Endothelial cell of umbilical vein (primary cell): ENCODE data around the gene DKK3. TPM values are rescaled to one million over a fixed set of nuclear protein-coding genes. Genes with fewer than 3 reads are reported as not detected.

Source experiments
- BruUV-seq: library from RNA; stranded (reverse); fragments of 400-500 nt; replicated peaks from 2 replicates; lab custom pipeline; 2021; lab: Mats Ljungman, UMichigan
- CTCF ChIA-PET: fragments of 300-600, 350-600 bp; sonication (Branson Sonifier 250); formaldehyde crosslinking; loops from one replicate; lab custom pipeline; 2021; ENCODE audit warnings: antibody characterized with exemption, inconsistent platforms; lab: Charles Lee
- POLR2A ChIA-PET: fragments of 300-600, 350-600 bp; sonication (Branson Sonifier 250); formaldehyde crosslinking; loops from one replicate; lab custom pipeline; 2021; ENCODE audit warnings: antibody characterized with exemption, inconsistent platforms; lab: Charles Lee
- DNase-seq: peaks from one replicate; pipeline ENCODE4 v3.0.0-alpha.2; 2011; ENCODE audit warnings: low read depth, low spot score
- FAIRE-seq: peaks from 2 replicates; lab custom pipeline; 2011; peaks lifted over from hg19 to GRCh38; lab: Jason Lieb, UNC
- H2AFZ ChIP-seq: 2 replicates; pipeline ENCODE4 v1.6.0; 2012; ENCODE audit warnings: low read depth, low read length, control low read depth, inconsistent platforms
- H3K27ac ChIP-seq: 2 replicates; pipeline ENCODE4 v1.5.1; 2011; ENCODE audit warnings: low read depth, mild to moderate bottlenecking, control low read depth, low read length, moderate library complexity; ENCODE audit not compliant: insufficient read depth
- H3K27me3 ChIP-seq, 2 experiments: 2 replicates each; pipeline versions ENCODE4 v1.6.0 to v1.6.1; 2011; ENCODE audit warnings: low read length in 2 of 2, mixed read lengths in 1 of 2; ENCODE audit not compliant: control insufficient read depth in 2 of 2, insufficient read depth in 2 of 2
- H3K36me3 ChIP-seq, 2 experiments: 2 replicates in 1 of 2; 3 replicates in 1 of 2; pipeline ENCODE4 v1.5.1; 2011; ENCODE audit warnings: low read length in 2 of 2, mild to moderate bottlenecking in 1 of 2, moderate library complexity in 1 of 2; ENCODE audit not compliant: control insufficient read depth in 2 of 2, insufficient read depth in 2 of 2; ENCODE audit errors: extremely low read depth in 1 of 2
- H3K4me1 ChIP-seq: 3 replicates; pipeline ENCODE4 v1.5.1; 2011; ENCODE audit warnings: mild to moderate bottlenecking, low read length; ENCODE audit not compliant: control insufficient read depth, insufficient read depth; ENCODE audit errors: extremely low read depth
- H3K4me2 ChIP-seq: 2 replicates; pipeline ENCODE4 v1.6.1; 2011; ENCODE audit warnings: low read length, control low read depth, mixed read lengths; ENCODE audit not compliant: insufficient read depth
- H3K4me3 ChIP-seq, 3 experiments: fragments of 200-600 bp in 1 of 3; sonication (generic), shearing (Covaris generic) in 1 of 3; replicated peaks in 1 of 3; 2 replicates each; pipeline ENCODE4 v1.5.1; 2011 to 2016; ENCODE audit warnings: control low read depth in 3 of 3, low read length in 3 of 3, mild to moderate bottlenecking in 2 of 3, inconsistent platforms in 1 of 3, low read depth in 1 of 3, moderate library complexity in 1 of 3; ENCODE audit not compliant: insufficient read depth in 1 of 3
- H3K79me2 ChIP-seq: 2 replicates; pipeline ENCODE4 v1.6.0; 2012; ENCODE audit warnings: low read length, inconsistent platforms; ENCODE audit not compliant: control insufficient read depth, insufficient read depth
- H3K9ac ChIP-seq: replicated peaks from 2 replicates; pipeline ENCODE3; 2011; ENCODE audit warnings: low read length, control low read depth; ENCODE audit not compliant: insufficient read depth; ENCODE audit errors: extremely low read depth
- H3K9me1 ChIP-seq: replicated peaks from 3 replicates; pipeline ENCODE4 v1.6.0; 2011; ENCODE audit warnings: mild to moderate bottlenecking, low read length; ENCODE audit not compliant: control insufficient read depth, insufficient read depth; ENCODE audit errors: extremely low read depth
- H3K9me3 ChIP-seq: replicated peaks from 2 replicates; pipeline ENCODE4 v1.5.1; 2012; ENCODE audit warnings: low read length, inconsistent platforms; ENCODE audit not compliant: control insufficient read depth, insufficient read depth
- H4K20me1 ChIP-seq: replicated peaks from 2 replicates; pipeline ENCODE3; 2011; ENCODE audit warnings: mild to moderate bottlenecking, low read length; ENCODE audit not compliant: control insufficient read depth, insufficient read depth; ENCODE audit errors: extremely low read depth
- CTCF ChIP-seq, 2 donors: IDR thresholded peaks; 1 replicate in 1 of 2; 2 replicates in 1 of 2; pipeline ENCODE4 v1.5.1; 2011; ENCODE audit warnings: low read length in 2 of 2, mild to moderate bottlenecking in 2 of 2, moderate library complexity in 2 of 2, control low read depth in 1 of 2, inconsistent platforms in 1 of 2, low read depth in 1 of 2; ENCODE audit not compliant: insufficient read depth in 1 of 2; ENCODE audit errors: extremely low read depth in 1 of 2
- EZH2 ChIP-seq: IDR thresholded peaks from 2 replicates; pipeline ENCODE4 v1.6.1; 2012; ENCODE audit warnings: borderline replicate concordance, low read depth, mild to moderate bottlenecking, moderate library complexity, low read length, inconsistent platforms; ENCODE audit not compliant: severe bottlenecking
- FOS ChIP-seq: IDR thresholded peaks from 2 replicates; pipeline ENCODE4 v1.6.1; 2011; ENCODE audit warnings: mild to moderate bottlenecking, low read length, moderate library complexity, borderline replicate concordance; ENCODE audit not compliant: insufficient read depth
- GATA2 ChIP-seq: IDR thresholded peaks from 2 replicates; pipeline ENCODE4 v1.7.0; 2011; ENCODE audit warnings: low read depth, mild to moderate bottlenecking, moderate library complexity, mixed read lengths, low read length; ENCODE audit not compliant: insufficient read length, insufficient read depth
- JUN ChIP-seq: IDR thresholded peaks from 2 replicates; pipeline ENCODE4 v1.6.1; 2011; ENCODE audit warnings: borderline replicate concordance, low read depth; ENCODE audit not compliant: insufficient read length, insufficient read depth
- MAX ChIP-seq: IDR thresholded peaks from 2 replicates; pipeline ENCODE4 v1.6.1; 2011; ENCODE audit not compliant: insufficient read depth, insufficient read length
- MYC ChIP-seq: IDR thresholded peaks from one replicate; pipeline ENCODE4 v1.6.1; 2011; ENCODE audit warnings: mild to moderate bottlenecking, low read depth, low read length
- POLR2A ChIP-seq: IDR thresholded peaks from 2 replicates; pipeline ENCODE4 v1.6.1; 2012; ENCODE audit warnings: low read depth, mild to moderate bottlenecking, control low read depth, low read length
- POLR2AphosphoS5 ChIP-seq: IDR thresholded peaks from 2 replicates; pipeline ENCODE4 v1.6.1; 2012; ENCODE audit warnings: low read depth, mild to moderate bottlenecking, control low read depth, low read length, moderate library complexity; ENCODE audit not compliant: insufficient read depth
- dilution Hi-C: fragments of 300-500 bp; cut with MboI; formaldehyde crosslinking; loops from one replicate; pipeline ENCODE4 v1.15.0; 2019; ENCODE audit warnings: low sequenced_read_pairs; ENCODE audit not compliant: extremely low pct_ligation_motif_present
- intact Hi-C: fragments of 100-400 bp; cut with micrococcal nuclease; formaldehyde crosslinking; loops from one replicate; pipeline ENCODE4 v1.10.0; 2022
- polyA plus RNA-seq, 4 experiments: library from polyadenylated mRNA; depleted of rRNA in 3 of 4; stranded (reverse) in 3 of 4; unstranded in 1 of 4; fragments of >200 nt; gene quantifications; 2 replicates each; pipeline versions ENCODE4 v1.2.1 to v1.2.3, GENCODE V29; 2011 to 2012; ENCODE audit warnings: missing spikeins in 1 of 4
- total RNA-seq: library from RNA; stranded (reverse); gene quantifications from 2 replicates; pipeline ENCODE4 v1.2.3, GENCODE V29; 2021

DKK3 gene
- total and polyA plus RNA-seq, 2 donors (not counting 3 experiments of a cell fraction or from before 2014, with no cell fraction given) = 131 to 335 TPM

GRCh38 chr11:11923828-11924227, 84.6 kb downstream of the DKK3 start:
- Histone ChIP-seq H3K27ac (no peak overlapping the region), H3K9me3 (no peaks in the 10 kb centered on the region), H3K9ac (no peak overlapping the region), H3K27me3 (no peaks in the 10 kb centered on the region), H3K36me3 (no peaks in the 10 kb centered on the region), H3K79me2 (no peaks in the 10 kb centered on the region), H2AFZ (no peak overlapping the region), H3K4me3 (no peak overlapping the region), H3K4me2 (no peak overlapping the region), H4K20me1 (no peaks in the 10 kb centered on the region), H3K4me1 (peaks cover 3% of the 10 kb centered on the region), H3K9me1 (no peaks in the 10 kb centered on the region)
- DNase-seq (peak; percentile 24), FAIRE-seq (no peak)
- BruUV-seq = no TSS peak
- dilution Hi-C loops (no loop called here), intact Hi-C loops (no loop called here)
- CTCF ChIA-PET = no interaction called here
- TF ChIP-seq POLR2A = no peak
- no peak for TF ChIP-seq JUN
- no peak for TF ChIP-seq CTCF (IDR thresholded peaks at IDR 0.05; ENCODE audit: extremely low read depth in 1 of 2, insufficient read depth in 1 of 2, low read depth in 1 of 2, low read length in 2 of 2)
- no peak for TF ChIP-seq MYC
- no peak for TF ChIP-seq POLR2AphosphoS5
- TF ChIP-seq EZH2 = no peak
- no peak for TF ChIP-seq MAX
- no peak for TF ChIP-seq FOS
- TF ChIP-seq GATA2 = no peak
- POLR2A ChIA-PET = no interaction called here
